Transverse colon (tissue), 4 donors: ENCODE results near the gene TMEM50B. TPM values are rescaled to one million over a fixed set of nuclear protein-coding genes. Genes with fewer than 3 reads are reported as not detected.

Experiments
- DNase-seq: peaks from one replicate; pipeline ENCODE4 v3.0.0-alpha.2; 2019
- H3K27ac ChIP-seq, 4 donors: fragments of 200-600 bp; sonication (generic); 2 replicates each; pipeline ENCODE4 v1.5.1; 2016 to 2018; ENCODE audit warnings: inconsistent platforms in 4 of 4
- H3K27me3 ChIP-seq: fragments of 200-600 bp; sonication (generic); 2 replicates; pipeline ENCODE4 v1.5.1; 2017; ENCODE audit warnings: inconsistent platforms
- H3K36me3 ChIP-seq, 4 donors: fragments of 200-600 bp; sonication (generic); 2 replicates each; pipeline ENCODE4 v1.5.1; 2017 to 2019; ENCODE audit warnings: inconsistent platforms in 4 of 4
- H3K4me1 ChIP-seq, 4 donors: fragments of 200-600 bp; sonication (generic); 2 replicates each; pipeline ENCODE4 v1.5.1; 2017 to 2020; ENCODE audit warnings: inconsistent platforms in 4 of 4
- H3K4me3 ChIP-seq, 4 donors: fragments of 200-600 bp; sonication (generic); 1 replicate in 1 of 4; 2 replicates in 3 of 4; pipeline versions ENCODE4 v1.5.1 to v1.6.1; 2017 to 2019; ENCODE audit warnings: inconsistent platforms in 4 of 4
- H3K9me3 ChIP-seq, 2 donors: fragments of 200-600 bp; sonication (generic); 2 replicates each; pipeline ENCODE4 v1.5.1; 2017 to 2019; ENCODE audit warnings: inconsistent platforms in 2 of 2
- EP300 ChIP-seq: sonication (generic); formaldehyde crosslinking; IDR thresholded peaks from one replicate; pipeline ENCODE4 v1.6.1; 2017; ENCODE audit warnings: antibody characterized with exemption, low read depth
- POLR2A ChIP-seq: fragments of 450-650 bp; IDR thresholded peaks from one replicate; pipeline ENCODE4 v1.6.1; 2016; ENCODE audit warnings: antibody characterized with exemption, mild to moderate bottlenecking, moderate library complexity
- POLR2AphosphoS5 ChIP-seq, 3 donors: sonication (generic); formaldehyde crosslinking; IDR thresholded peaks; one replicate each; pipeline ENCODE4 v1.6.1; 2016; ENCODE audit warnings: antibody characterized with exemption in 3 of 3
- WGBS, 2 donors: methylation state at CpG; one replicate each; pipeline ENCODE4 v1.1.5; 2018; ENCODE audit warnings: low coverage in 1 of 2; 5-methylcytosine and 5-hydroxymethylcytosine counted together
- in situ Hi-C, 4 donors: fragments of 200-750 bp; cut with MboI; loops; one replicate each; pipeline versions ENCODE4 v1.15.0 to v1.15.1; 2017; ENCODE audit warnings: low sequenced_read_pairs in 3 of 4, low pct_ligation_motif_present in 1 of 4, low pct_unique_long_range_greater_than_20kb in 1 of 4
- intact Hi-C: fragments of 100-400 bp; cut with DNase I; formaldehyde crosslinking; loops from one replicate; pipeline ENCODE4 v1.15.1; 2023; ENCODE audit warnings: low total_unique reads
- total RNA-seq, 4 donors: library from RNA; depleted of rRNA; stranded (reverse); fragments of >200 nt; gene quantifications; one replicate each; pipeline ENCODE4 v1.1.0, GENCODE V29; 2016
- TF ChIP-seq, protein P1 (sequence below), 5 experiments: fragments of 200-600 bp in 3 of 5; fragments of 450-650 bp in 2 of 5; sonication (generic) in 3 of 5; IDR thresholded peaks; 1 replicate in 2 of 5; 2 replicates in 3 of 5; pipeline ENCODE4 v1.5.1; 2016 to 2017; ENCODE audit warnings: antibody characterized with exemption in 5 of 5, inconsistent platforms in 3 of 5, mild to moderate bottlenecking in 2 of 5, moderate library complexity in 1 of 5

TMEM50B gene
- total RNA-seq, 4 donors from 2014 or later = 70.3 to 181 (median 105) TPM

DNA sequence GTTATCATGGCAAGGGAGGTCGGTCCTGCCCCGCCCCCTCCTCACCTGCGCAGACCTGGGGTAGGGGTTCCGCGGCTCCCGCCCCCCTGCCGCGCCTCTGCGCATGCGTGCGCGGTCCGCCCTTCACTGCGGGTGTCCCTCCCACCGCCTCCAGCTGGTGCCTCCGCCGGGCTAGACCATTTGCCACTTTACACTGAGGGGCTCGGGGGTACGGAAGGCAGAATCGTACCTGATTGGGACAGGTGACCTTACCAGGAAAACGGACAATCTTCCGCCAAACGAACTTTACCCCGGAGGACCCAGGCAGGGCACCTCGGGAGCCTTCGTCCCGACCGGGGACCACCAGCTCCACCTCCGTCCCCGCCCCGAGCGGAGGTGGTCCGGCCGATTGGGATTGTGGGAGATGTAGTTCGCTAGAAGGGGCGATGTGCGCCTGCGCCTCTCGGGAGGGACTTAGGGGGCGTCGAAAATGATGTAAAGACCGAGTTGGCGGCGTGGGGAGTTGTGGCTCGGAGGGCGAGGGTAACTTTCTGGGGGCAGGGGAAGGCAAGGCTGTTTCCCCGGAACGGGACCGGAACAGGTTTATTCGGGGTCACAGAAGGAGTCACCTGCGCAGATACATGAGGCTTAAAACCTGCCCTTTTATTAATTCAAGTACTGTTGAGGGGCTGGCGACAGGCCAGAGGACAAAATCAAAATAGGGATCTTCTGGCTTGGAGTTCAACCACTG lies 11.8 kb upstream of the TMEM50B start, which contains the start of gene DNAJC28:
DNAJC28 (minus strand) TSS at position 344 of the 730 bp plus-strand sequence. CDS start 2,323 bp downstream, outside the sequence.
- Histone ChIP-seq H3K27me3 (no peaks in the 10 kb centered on the region), H3K4me3 (peak within 1 kb of the TSS; percentile 44 to 74 (median 66)), H3K27ac (peak within 1 kb of the TSS; percentile 64 to 83 (median 78)), H3K36me3 (no peaks in the 10 kb centered on the region), H3K4me1 (peaks cover 0 to 10% (median 2%) of the 10 kb centered on the region in 4 donors), H3K9me3 (no peaks in the 10 kb centered on the region)
- in situ Hi-C loops = no loop called here
- peak; percentile 95 for DNase-seq
- 1% methylated on average over 51 of the region's 52 CpGs; no CpG with 5 or more reads in 1 of the 2 donors for WGBS, 2 donors
- TF ChIP-seq POLR2A = peak; percentile 65
- peak; percentile 24 to 80 (median 64) for TF ChIP-seq POLR2AphosphoS5 (IDR thresholded peaks at IDR 0.05)
- TF ChIP-seq, protein P1, sequence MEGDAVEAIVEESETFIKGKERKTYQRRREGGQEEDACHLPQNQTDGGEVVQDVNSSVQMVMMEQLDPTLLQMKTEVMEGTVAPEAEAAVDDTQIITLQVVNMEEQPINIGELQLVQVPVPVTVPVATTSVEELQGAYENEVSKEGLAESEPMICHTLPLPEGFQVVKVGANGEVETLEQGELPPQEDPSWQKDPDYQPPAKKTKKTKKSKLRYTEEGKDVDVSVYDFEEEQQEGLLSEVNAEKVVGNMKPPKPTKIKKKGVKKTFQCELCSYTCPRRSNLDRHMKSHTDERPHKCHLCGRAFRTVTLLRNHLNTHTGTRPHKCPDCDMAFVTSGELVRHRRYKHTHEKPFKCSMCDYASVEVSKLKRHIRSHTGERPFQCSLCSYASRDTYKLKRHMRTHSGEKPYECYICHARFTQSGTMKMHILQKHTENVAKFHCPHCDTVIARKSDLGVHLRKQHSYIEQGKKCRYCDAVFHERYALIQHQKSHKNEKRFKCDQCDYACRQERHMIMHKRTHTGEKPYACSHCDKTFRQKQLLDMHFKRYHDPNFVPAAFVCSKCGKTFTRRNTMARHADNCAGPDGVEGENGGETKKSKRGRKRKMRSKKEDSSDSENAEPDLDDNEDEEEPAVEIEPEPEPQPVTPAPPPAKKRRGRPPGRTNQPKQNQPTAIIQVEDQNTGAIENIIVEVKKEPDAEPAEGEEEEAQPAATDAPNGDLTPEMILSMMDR (IDR thresholded peaks at IDR 0.05) = no peak
- no peak for TF ChIP-seq EP300
- intact Hi-C loops = no loop called here

DNA sequence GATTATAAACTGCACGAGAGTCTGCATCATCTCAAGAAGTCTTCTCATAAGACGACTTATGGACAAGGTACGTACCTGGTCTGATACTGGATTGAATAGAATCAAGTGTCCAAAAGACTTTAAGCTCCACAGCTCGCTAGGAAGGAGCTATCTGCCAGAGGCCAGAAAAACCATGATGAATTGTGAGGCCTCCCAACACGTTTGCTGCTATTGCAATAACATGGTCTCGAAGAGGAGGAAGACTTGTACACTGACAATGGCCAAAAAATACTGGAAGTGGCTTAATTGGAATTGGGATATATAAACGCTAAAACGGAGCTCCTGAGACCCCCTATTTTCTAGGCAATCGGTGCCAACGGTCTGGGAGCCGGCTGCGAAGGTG lies 11.2 kb upstream of the TMEM50B start:
- in situ Hi-C loops = no loop called here
- peak overlapping the region; percentile 64 to 83 (median 78) for H3K27ac ChIP-seq
- no peaks in the 10 kb centered on the region for H3K36me3 ChIP-seq
- WGBS, 2 donors = 7 to 17% methylated on average over 8 to 12 of the region's 12 CpGs
- H3K4me1 ChIP-seq = peaks cover 0 to 10% (median 2%) of the 10 kb centered on the region in 4 donors
- DNase-seq = no peak
- TF ChIP-seq, protein P1 (IDR thresholded peaks at IDR 0.05) = no peak
- TF ChIP-seq EP300 (no peak), POLR2A (no peak), POLR2AphosphoS5 (IDR thresholded peaks at IDR 0.05) (no peak)
- H3K9me3 ChIP-seq = no peaks in the 10 kb centered on the region
- intact Hi-C loops = no loop called here
- peak overlapping the region; percentile 44 to 74 (median 66) for H3K4me3 ChIP-seq
- no peaks in the 10 kb centered on the region for H3K27me3 ChIP-seq

DNA sequence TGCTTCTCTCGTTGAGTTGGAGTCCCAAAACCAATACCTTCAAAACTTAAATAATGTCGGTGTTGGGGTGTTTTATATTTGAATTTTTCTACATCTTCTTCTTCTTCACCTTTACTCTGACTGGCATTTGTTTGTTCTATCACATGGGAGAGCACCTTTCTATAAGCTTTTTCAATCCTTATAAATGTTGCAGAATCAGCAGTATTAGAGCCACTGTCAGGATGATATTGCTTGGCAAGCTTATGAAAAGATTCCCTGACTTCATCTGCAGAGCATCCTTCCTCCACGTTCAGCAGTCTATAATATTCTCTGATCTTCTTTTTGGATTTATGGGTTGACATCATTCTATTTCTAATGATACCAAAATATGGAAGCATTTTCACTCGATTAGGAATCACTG lies 9.2 kb upstream of the TMEM50B start:
- Histone ChIP-seq H3K4me3 (no peak overlapping the region), H3K27ac (no peak overlapping the region), H3K9me3 (no peaks in the 10 kb centered on the region), H3K4me1 (peaks cover 0 to 10% (median 2%) of the 10 kb centered on the region in 4 donors), H3K36me3 (no peaks in the 10 kb centered on the region), H3K27me3 (no peaks in the 10 kb centered on the region)
- in situ Hi-C loops = no loop called here
- WGBS, 2 donors = 83 to 88% methylated on average over 4 of the region's 4 CpGs
- intact Hi-C loops = no loop called here
- TF ChIP-seq POLR2AphosphoS5 (IDR thresholded peaks at IDR 0.05) = no peak
- TF ChIP-seq EP300 = no peak
- TF ChIP-seq, protein P1 (IDR thresholded peaks at IDR 0.05) = no peak
- TF ChIP-seq POLR2A = no peak
- DNase-seq = no peak

DNA sequence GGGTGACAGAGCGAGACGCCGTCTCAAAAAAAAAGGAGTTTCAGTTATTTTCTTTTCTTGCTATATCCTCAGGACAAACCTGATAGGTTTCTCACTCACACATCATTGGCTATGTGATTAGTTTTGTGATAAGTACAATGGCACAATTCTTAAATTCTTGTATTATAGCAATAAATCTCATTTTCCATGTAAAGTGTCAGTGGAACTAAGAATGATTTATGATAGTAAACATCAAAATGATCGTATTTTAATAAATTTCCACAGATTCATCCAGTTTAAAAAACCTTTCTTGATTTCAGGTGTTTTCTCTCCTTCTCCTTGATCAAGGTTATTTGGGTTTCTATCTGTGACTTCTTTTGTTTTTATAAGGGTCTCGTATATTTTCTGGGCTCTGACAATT lies 8.2 kb upstream of the TMEM50B start:
- Histone ChIP-seq H3K27me3 (no peaks in the 10 kb centered on the region), H3K36me3 (no peaks in the 10 kb centered on the region), H3K4me1 (peaks cover 0 to 10% (median 2%) of the 10 kb centered on the region in 4 donors), H3K9me3 (no peaks in the 10 kb centered on the region), H3K4me3 (no peak overlapping the region), H3K27ac (no peak overlapping the region)
- in situ Hi-C loops (no loop called here), intact Hi-C loops (no loop called here)
- WGBS, 2 donors = 92 to 93% methylated on average over 5 of the region's 5 CpGs
- no peak for DNase-seq
- TF ChIP-seq POLR2AphosphoS5 (IDR thresholded peaks at IDR 0.05) = no peak
- TF ChIP-seq, protein P1 (IDR thresholded peaks at IDR 0.05) = no peak
- TF ChIP-seq POLR2A = no peak
- no peak for TF ChIP-seq EP300
